PC-3 (cell line): ENCODE data around the gene DLG1.

ENCODE experiments used
- CTCF ChIP-seq: fragments of 300-600 bp; sonication (generic); conservative IDR thresholded peaks from 2 replicates; pipeline ENCODE4 v1.5.1; 2017; ENCODE audit warnings: antibody characterized with exemption, low read depth, mild to moderate bottlenecking, low read length
- EZH2 ChIP-seq: fragments of 300-600 bp; sonication (generic); IDR thresholded peaks from one replicate; pipeline ENCODE4 v1.6.1; 2017; ENCODE audit warnings: antibody characterized with exemption, mild to moderate bottlenecking, low read length; ENCODE audit not compliant: unreplicated experiment

- TF ChIP-seq CTCF: no peak
- TF ChIP-seq EZH2: no peak
These were observed 94.7 kb downstream of the DLG1 start for GRCh38 chr3:197203714-197204146.
